Measurements from ENCODE around the gene SPNS3.

Gene SPNS3

GRCh38 chr17:4480929-4481898 lies 47.5 kb downstream of the SPNS3 start:
- no peak for TF ChIP-seq CTCF (conservative IDR thresholded peaks at IDR 0.05; ENCODE audit: low read depth)
- no peak for DNase-seq (ENCODE audit: low spot score)
- ChIA-PET CTCF (interaction anchor here (0.6 kb wide), 1 partner anchor 60 kb away, joined by 3 read pairs; no protein-coding TSS in a partner anchor), POLR2A (ENCODE audit: low non-redundant PET) (no interaction called here)
- no peak overlapping the region for H3K27ac ChIP-seq

- DNase-seq (ENCODE audit: low spot score), result no peak
- CTCF ChIA-PET, result no interaction called here
- no peak overlapping the region for H3K27ac ChIP-seq
- no peak for TF ChIP-seq CTCF (conservative IDR thresholded peaks at IDR 0.05; ENCODE audit: low read depth)
- POLR2A ChIA-PET (ENCODE audit: low non-redundant PET), result no interaction called here
Measured at GRCh38 chr17:4482338-4483011, 48.7 kb downstream of the SPNS3 start.

GRCh38 chr17:4483012-4483840 lies 49.5 kb downstream of the SPNS3 start:
- no peak for TF ChIP-seq CTCF (conservative IDR thresholded peaks at IDR 0.05; ENCODE audit: low read depth)
- POLR2A ChIA-PET (ENCODE audit: low non-redundant PET), result no interaction called here

GRCh38 chr17:4485676-4486646 lies 52.2 kb downstream of the SPNS3 start:
- ChIA-PET CTCF (interaction anchor here (0.7 kb wide), 1 partner anchor 50 kb away, joined by 3 read pairs; no protein-coding TSS in a partner anchor), POLR2A (ENCODE audit: low non-redundant PET) (no interaction called here)
- TF ChIP-seq CTCF (conservative IDR thresholded peaks at IDR 0.05; ENCODE audit: low read depth), result no peak

More at GRCh38 chr17:4483012-4483840, 49.5 kb downstream of the SPNS3 start:
- H3K27ac ChIP-seq, result no peak overlapping the region
- CTCF ChIA-PET, result no interaction called here
- DNase-seq (ENCODE audit: low spot score), result peak; percentile 92

GRCh38 chr17:4487296-4487695 lies 53.6 kb downstream of the SPNS3 start:
- POLR2A ChIA-PET (ENCODE audit: low non-redundant PET), result no interaction called here
- CTCF ChIA-PET, result no interaction called here

More at GRCh38 chr17:4485676-4486646, 52.2 kb downstream of the SPNS3 start:
- DNase-seq (ENCODE audit: low spot score), result no peak
- no peak overlapping the region for H3K27ac ChIP-seq

More at GRCh38 chr17:4487296-4487695, 53.6 kb downstream of the SPNS3 start:
- no peak for DNase-seq (ENCODE audit: low spot score)
- no peak for TF ChIP-seq CTCF (conservative IDR thresholded peaks at IDR 0.05; ENCODE audit: low read depth)
- no peak overlapping the region for H3K27ac ChIP-seq
